ENCODE results near the gene FGD5.

The FGD5 gene

DNA sequence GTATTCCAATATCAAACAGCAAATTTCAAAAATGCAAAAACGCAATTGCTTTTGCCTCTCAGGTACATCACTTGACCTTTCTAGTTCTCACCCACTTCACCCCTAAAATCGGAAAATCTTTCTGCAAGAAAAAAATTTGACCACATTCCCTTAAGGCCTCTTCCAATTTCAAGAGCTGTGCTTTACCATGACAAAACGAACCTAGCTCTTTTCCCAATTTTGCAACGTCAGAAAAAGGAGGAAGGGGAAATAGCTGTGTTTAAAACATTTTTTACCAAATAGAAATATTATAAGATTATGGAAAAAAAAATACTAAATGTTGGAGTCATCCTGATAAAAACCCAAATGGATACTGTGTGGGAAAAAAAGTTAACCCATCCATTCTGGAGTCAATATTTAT lies 127.5 kb downstream of the FGD5 start:
- DNase-seq: no peak

DNA sequence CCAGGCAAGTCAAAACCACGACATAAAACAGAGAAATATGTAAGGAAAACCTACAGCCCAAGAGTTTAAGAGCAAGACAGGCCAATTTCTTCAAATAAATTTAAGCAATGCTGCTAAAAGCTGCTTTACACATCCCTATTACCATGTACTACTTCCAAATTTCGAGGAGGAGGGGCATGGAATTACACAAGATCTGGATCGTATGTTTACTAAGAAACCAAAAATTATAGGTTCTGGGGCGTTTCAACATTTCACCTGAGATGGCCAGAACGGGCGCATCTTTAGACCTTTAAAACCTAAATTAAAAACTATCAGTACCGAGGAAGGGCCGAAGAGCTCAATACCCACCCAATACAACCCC lies 128.0 kb downstream of the FGD5 start:
- no peak for DNase-seq

DNA sequence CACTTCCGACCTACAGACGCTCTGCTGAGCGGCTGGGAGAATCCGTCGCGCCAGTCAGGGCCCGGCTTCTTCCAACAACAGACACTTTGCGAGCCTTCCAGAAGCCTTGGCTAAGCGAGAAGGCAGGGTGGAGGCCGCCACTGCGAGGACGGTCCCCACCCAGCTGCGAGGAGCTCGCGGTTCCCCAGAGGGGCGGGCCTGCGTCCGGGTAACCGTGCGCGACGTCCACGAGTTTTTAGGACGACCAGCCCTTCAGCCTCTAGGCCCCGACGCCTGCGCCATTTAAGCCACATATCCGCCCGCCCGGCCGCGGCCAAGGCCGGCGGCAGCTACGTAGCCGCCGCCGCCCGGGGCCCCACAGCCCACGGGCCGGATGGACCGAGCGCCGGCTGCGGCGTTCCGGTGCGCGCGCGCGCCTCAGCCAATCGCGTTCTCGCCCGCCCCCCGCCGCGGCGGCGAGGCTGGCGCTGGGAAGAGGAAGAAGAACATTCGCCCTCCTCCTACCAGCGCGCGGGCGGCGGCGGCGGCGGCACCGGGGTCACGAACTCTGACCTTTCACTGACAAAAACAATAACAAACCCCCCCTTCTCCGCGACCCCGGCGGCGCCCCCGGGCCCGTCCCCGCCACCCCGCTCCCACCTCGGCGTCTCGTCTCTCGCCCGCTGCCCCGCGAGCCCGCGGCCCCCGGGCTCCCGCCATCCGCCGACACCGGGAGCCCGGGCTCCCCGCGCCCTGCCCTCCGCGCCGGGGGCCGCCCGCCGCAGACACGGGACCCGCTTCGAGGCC lies 128.5 kb downstream of the FGD5 start, which contains the start of gene NR2C2:
Gene NR2C2, plus strand, starts transcription at position 484 of the 786 bp plus-strand sequence. CDS start 56,332 bp downstream, outside the sequence.
- DNase-seq: no peak

GRCh38 chr3:14947886-14948608 lies 129.3 kb downstream of the FGD5 start:
- DNase-seq: peak; percentile 95

- DNase-seq: no peak
Observed at GRCh38 chr3:14948609-14949038, 129.9 kb downstream of the FGD5 start.

- DNase-seq: no peak
Observed at GRCh38 chr3:14949126-14949525, 130.4 kb downstream of the FGD5 start.

DNA sequence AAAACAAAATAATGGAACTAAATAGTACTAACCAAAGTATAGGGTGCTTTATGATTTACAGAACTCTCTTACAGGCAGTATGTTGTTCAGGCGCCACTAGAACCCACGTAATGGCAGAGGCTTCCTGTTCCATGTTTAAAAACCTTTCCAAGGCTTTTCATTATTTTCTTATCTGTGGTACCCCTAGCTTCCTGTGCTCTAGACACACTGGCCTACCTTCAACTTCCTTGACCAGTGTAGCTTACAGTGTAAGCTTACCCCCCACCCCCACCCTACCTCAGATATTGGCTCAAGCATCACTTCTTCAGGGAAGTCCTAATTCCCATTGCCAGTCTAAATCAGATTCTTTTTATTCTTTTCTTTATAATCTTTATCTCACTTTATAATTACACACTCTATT lies 131.5 kb downstream of the FGD5 start:
- DNase-seq: no peak

- no peak for DNase-seq
Observed at GRCh38 chr3:14957153-14957552, 138.4 kb downstream of the FGD5 start.

DNA sequence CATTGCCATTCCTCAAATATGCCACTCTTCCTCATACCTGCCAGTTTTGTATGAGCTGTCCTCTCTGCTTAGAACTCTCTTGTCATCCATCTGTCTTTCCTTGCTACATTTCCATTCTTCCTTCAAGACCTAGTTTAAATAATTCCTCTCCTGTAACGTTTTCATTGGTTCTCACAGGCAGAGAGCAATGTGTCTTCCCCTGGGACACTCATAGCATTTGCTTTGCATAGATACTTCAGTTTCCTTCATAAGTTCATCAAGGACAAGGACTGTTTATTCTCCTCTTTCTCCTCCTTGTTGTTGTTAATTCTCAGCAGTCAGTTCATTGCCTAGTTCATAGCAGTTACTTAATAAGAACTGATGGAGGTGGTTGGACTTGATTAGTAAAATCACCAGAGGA lies 139.2 kb downstream of the FGD5 start:
- DNase-seq: no peak

DNA sequence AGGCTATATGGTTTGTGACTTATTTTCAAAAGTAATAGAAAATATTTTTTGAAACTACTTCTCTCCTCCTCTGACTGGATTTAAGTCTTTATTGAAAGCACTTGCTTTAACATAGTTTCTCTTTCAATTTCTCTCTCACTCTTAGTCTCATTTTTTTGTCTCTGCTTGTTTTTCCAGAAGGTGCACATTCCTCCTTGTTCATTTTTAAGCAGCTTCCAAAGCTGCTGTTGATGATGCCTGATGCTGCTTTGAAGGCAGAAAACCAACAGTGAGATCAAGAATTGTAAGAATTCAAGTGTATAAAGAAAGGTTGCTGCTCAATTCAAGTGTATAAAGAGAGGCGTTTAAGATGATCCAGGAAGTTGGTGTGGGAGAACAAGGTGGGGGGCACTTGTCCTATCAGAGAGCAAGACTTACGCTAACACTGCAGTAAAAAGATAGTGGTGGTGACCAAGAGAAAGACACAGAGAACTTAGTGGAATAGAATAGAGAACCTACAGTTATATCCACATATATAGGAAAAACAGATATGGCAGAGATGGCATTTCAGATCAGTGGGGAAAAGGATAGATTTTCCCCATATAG lies 140.7 kb downstream of the FGD5 start:
- DNase-seq: no peak

DNA sequence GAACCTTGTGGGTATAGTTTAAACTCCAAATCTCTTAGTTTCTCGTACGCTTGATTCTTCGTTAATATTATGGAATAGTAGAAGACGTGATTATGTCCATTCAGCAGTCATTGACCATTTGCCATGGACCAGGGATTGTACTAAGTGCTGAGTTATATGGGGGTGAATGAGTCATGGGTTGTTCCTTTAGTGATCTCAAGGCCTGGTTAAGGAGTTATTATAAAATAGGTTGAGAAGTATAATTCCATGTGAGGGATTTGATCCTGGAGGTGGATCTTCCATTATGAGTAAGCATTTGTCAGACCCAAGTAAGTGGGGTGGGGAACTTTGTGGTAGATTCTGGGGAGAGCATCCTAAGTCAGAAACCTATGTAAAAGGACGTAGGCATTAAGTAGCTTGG lies 144.0 kb downstream of the FGD5 start:
- no peak for DNase-seq

GRCh38 chr3:14967285-14967684 lies 148.5 kb downstream of the FGD5 start:
- no peak for DNase-seq

GRCh38 chr3:14969671-14970070 lies 150.9 kb downstream of the FGD5 start:
- no peak for DNase-seq

DNA sequence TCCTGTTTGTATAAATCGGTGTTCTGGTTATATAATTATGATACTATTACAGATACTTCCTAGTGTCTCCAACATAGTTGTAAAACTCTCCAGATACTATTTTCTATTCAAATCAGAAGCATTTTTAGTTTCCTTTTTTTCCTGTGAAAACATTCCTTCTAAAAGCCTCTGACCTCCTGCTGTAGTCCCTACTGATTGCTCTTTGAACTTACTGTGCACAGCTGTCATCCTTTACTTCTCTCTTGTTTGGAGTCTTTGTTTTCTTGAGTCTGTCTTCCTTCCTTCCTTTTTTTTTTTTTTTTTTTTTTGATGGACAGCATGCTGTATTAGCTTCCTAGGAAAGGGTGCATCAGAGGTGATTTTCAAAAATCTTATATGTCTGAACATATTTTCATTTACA lies 157.6 kb downstream of the FGD5 start:
- DNase-seq: no peak

DNA sequence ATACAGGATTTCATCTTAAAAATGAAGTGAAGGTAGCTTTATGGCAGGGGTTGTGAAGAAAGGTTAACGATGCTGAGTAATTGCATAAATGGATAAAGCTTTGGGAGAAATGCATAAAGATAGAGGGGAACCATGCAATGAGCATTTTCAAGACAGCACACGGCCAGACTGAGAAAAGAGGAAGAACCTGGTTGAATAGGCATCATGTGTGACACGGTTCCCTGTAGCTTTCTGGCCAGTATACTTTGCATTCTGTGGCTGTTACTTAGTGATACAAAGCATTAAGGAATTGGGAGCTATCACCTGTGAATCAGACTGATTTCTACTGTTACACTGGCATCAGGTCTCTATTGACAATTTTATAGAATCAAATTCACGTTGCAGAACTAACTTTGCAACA lies 161.9 kb downstream of the FGD5 start:
- DNase-seq: no peak
